Endothelial cell of umbilical vein (primary cell): ENCODE results near the gene CCL7.

Experiments used
- EZH2 ChIP-seq: IDR thresholded peaks from 2 replicates; pipeline ENCODE4 v1.6.1; 2012; ENCODE audit warnings: borderline replicate concordance, low read depth, mild to moderate bottlenecking, moderate library complexity, low read length, inconsistent platforms; ENCODE audit not compliant: severe bottlenecking
- JUN ChIP-seq: IDR thresholded peaks from 2 replicates; pipeline ENCODE4 v1.6.1; 2011; ENCODE audit warnings: borderline replicate concordance, low read depth; ENCODE audit not compliant: insufficient read length, insufficient read depth
- POLR2AphosphoS5 ChIP-seq: IDR thresholded peaks from 2 replicates; pipeline ENCODE4 v1.6.1; 2012; ENCODE audit warnings: low read depth, mild to moderate bottlenecking, control low read depth, low read length, moderate library complexity; ENCODE audit not compliant: insufficient read depth

DNA sequence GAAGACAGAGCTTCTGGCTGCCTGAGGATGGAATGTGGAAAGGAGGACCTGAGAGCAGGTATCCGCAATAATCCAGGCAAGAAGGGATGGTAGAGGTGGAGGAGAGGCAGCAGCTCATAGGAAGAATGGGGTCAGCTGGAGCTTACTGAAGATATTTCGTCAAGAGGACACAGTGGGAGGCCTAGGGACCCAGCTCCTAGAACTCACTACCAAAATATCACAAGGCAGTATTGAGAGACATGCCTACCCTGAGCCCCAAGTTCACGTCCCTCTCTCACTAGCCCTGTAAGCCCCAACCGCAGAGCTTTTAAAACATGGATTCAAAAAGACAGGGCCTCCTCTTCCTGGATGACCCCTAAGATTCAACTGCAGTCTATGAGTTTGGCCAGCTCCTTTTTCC is 35.0 kb downstream of the CCL7 start:
- TF ChIP-seq EZH2 (no peak), POLR2AphosphoS5 (no peak), JUN (no peak)
